OCI-LY7 (cell line): ENCODE results near the gene TRIP12. TPM values are rescaled to one million over a fixed set of nuclear protein-coding genes. Genes with fewer than 3 reads are reported as not detected.
A peak's percentile ranks its signal among the peaks of the same experiment; 100 is the strongest.

ENCODE experiments used
- BruUV-seq: library from RNA; stranded (reverse); fragments of 400-500 nt; replicated peaks from 2 replicates; lab custom pipeline; 2021; lab: Mats Ljungman, UMichigan
- CTCF ChIA-PET: fragments of 300-600 bp; sonication (Branson Sonifier 250); formaldehyde crosslinking; loops from one replicate; lab custom pipeline; 2022; ENCODE audit warnings: antibody characterized with exemption; ENCODE audit not compliant: unreplicated experiment; lab: Charles Lee
- POLR2A ChIA-PET: fragments of 300-600 bp; sonication (Branson Sonifier 250); formaldehyde crosslinking; loops from one replicate; lab custom pipeline; 2022; ENCODE audit warnings: antibody characterized with exemption; lab: Charles Lee
- DNase-seq: peaks from one replicate; pipeline ENCODE4 v3.0.0-alpha.2; 2015; ENCODE audit warnings: low spot score
- H2AFZ ChIP-seq: fragments of 200-600 bp; sonication (generic), shearing (Covaris generic); 2 replicates; pipeline ENCODE4 v1.6.1; 2014; ENCODE audit warnings: mild to moderate bottlenecking, antibody characterized with exemption, low read length, moderate library complexity
- H3K27ac ChIP-seq: fragments of 200-600 bp; sonication (generic); 2 replicates; pipeline ENCODE4 v1.5.1; 2014; ENCODE audit warnings: mixed run types, low read depth, mild to moderate bottlenecking, moderate library complexity, low read length, inconsistent platforms; ENCODE audit not compliant: poor library complexity, severe bottlenecking
- H3K36me3 ChIP-seq: fragments of 200-600 bp; sonication (generic); 2 replicates; pipeline ENCODE4 v1.6.1; 2014; ENCODE audit warnings: mild to moderate bottlenecking, antibody characterized with exemption, low read length, moderate library complexity, mixed read lengths; ENCODE audit not compliant: insufficient read depth
- H3K4me1 ChIP-seq: fragments of 200-600 bp; sonication (generic); 2 replicates; pipeline ENCODE4 v1.5.1; 2014; ENCODE audit warnings: mild to moderate bottlenecking, low read length; ENCODE audit not compliant: insufficient read depth, poor library complexity, severe bottlenecking
- H3K4me2 ChIP-seq: fragments of 200-600 bp; sonication (generic); 2 replicates; pipeline ENCODE4 v1.6.1; 2014; ENCODE audit warnings: mild to moderate bottlenecking, low read length
- H3K4me3 ChIP-seq: fragments of 200-600 bp; sonication (generic); 2 replicates; pipeline ENCODE4 v1.5.1; 2014; ENCODE audit warnings: mild to moderate bottlenecking, low read depth, low read length; ENCODE audit not compliant: poor library complexity, severe bottlenecking
- H3K79me2 ChIP-seq: fragments of 200-600 bp; sonication (generic); 2 replicates; pipeline ENCODE4 v1.6.1; 2016; ENCODE audit warnings: low read depth, mild to moderate bottlenecking, low read length, moderate library complexity, mixed read lengths; ENCODE audit not compliant: insufficient read depth
- H3K9me2 ChIP-seq: fragments of 200-600 bp; sonication (generic); 2 replicates; pipeline ENCODE4 v1.6.1; 2016; ENCODE audit warnings: mild to moderate bottlenecking, low read length, mixed read lengths; ENCODE audit not compliant: insufficient read depth
- H3K9me3 ChIP-seq: fragments of 200-600 bp; sonication (generic); 2 replicates; pipeline ENCODE4 v1.6.1; 2014; ENCODE audit warnings: mild to moderate bottlenecking, mixed run types, low read length, mixed read lengths
- H4K20me1 ChIP-seq: fragments of 200-600 bp; sonication (generic); 2 replicates; pipeline ENCODE4 v1.6.1; 2014; ENCODE audit warnings: mild to moderate bottlenecking, antibody characterized with exemption, low read length, moderate library complexity, mixed read lengths; ENCODE audit not compliant: insufficient read depth
- EZH2phosphoT487 ChIP-seq: fragments of 200-600 bp; sonication (generic); IDR thresholded peaks from 2 replicates; pipeline ENCODE4 v1.6.1; 2018; ENCODE audit warnings: low read depth, borderline replicate concordance, mild to moderate bottlenecking, mixed run types, antibody characterized with exemption, low read length, moderate library complexity, mixed read lengths
- intact Hi-C: fragments of 100-400 bp; cut with micrococcal nuclease; formaldehyde crosslinking; loops from one replicate; pipeline ENCODE4 v1.10.0; 2022; ENCODE audit not compliant: unreplicated experiment
- total RNA-seq, 2 experiments: library from RNA; depleted of rRNA in 1 of 2; stranded (reverse); fragments of >200 nt in 1 of 2; shearing (Covaris generic) in 1 of 2; gene quantifications; 2 replicates each; pipeline ENCODE4 v1.2.3, GENCODE V29; 2014 to 2022
- TF ChIP-seq, protein P1 (sequence below): fragments of 200-600 bp; sonication (generic); conservative IDR thresholded peaks from 2 replicates; pipeline ENCODE4 v1.5.1; 2014; ENCODE audit warnings: mild to moderate bottlenecking, antibody characterized with exemption, low read length, moderate library complexity, mixed read lengths

Gene TRIP12
- total RNA-seq, 2 experiments from 2014 or later: 80.0 to 185 TPM

DNA sequence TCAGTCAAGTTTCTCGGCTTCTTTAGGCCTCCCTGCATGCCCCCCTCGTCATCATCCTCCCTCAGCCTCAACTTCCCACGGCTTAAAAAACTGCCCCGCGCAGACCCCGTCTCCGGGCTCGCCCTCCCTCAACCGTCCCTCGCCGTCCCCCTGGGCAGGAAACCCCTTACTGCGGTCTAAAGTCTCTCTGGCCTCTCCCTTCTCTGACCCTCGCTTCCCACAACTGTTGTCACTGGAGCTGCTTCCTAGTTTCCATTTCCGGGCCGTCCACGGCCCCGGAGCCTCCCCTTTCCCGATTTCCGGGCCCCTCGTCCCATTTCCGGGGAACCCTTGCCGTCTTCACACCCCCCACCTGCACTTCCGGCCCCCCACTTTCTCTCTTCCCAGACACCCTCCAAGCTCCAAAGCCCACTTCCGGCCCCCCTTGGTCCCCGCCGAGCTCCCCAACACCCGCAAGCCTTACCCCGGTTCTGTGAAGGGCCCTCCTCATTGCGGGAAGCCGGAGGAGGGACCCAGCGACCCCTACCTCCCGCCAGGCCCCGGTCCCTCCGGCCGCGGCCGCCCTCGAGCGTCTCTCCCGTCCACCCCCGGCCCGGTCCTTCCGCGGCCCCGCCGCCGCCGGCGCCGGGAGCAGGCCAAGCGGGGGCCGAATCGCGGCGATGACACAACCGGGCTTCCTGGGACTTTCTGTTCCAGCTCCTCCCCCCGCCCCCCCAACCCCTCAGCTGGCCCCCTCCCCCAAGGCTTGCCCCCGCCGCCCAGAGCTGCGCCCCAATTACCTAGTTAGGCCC lies 513 bp downstream of the TRIP12 start:
- ChIA-PET CTCF (interaction anchor here (0.6 kb wide), 1 partner anchor 26 kb away, joined by 4 read pairs; no protein-coding TSS in a partner anchor), POLR2A (interaction anchor here (0.6 to 2.3 kb wide), 7 partner anchors 8 to 849 kb away, joined by 3 to 10 read pairs (median 6); no protein-coding TSS in a partner anchor)
- Histone ChIP-seq H3K27ac (peak overlapping the region; percentile 85), H2AFZ (peak overlapping the region; percentile 57; the same call in 1 of the 2 replicates), H3K9me2 (no peaks in the 10 kb centered on the region), H3K4me2 (peak overlapping the region; percentile 100), H3K36me3 (peaks cover 22% of the 10 kb centered on the region), H3K79me2 (peaks cover 53% of the 10 kb centered on the region), H3K4me3 (peak overlapping the region; percentile 95), H4K20me1 (peaks cover 22% of the 10 kb centered on the region; the same call in 1 of the 2 replicates), H3K4me1 (peaks cover 19% of the 10 kb centered on the region), H3K9me3 (no peaks in the 10 kb centered on the region)
- intact Hi-C loops: no loop called here
- no peak for TF ChIP-seq EZH2phosphoT487
- TF ChIP-seq, protein P1, sequence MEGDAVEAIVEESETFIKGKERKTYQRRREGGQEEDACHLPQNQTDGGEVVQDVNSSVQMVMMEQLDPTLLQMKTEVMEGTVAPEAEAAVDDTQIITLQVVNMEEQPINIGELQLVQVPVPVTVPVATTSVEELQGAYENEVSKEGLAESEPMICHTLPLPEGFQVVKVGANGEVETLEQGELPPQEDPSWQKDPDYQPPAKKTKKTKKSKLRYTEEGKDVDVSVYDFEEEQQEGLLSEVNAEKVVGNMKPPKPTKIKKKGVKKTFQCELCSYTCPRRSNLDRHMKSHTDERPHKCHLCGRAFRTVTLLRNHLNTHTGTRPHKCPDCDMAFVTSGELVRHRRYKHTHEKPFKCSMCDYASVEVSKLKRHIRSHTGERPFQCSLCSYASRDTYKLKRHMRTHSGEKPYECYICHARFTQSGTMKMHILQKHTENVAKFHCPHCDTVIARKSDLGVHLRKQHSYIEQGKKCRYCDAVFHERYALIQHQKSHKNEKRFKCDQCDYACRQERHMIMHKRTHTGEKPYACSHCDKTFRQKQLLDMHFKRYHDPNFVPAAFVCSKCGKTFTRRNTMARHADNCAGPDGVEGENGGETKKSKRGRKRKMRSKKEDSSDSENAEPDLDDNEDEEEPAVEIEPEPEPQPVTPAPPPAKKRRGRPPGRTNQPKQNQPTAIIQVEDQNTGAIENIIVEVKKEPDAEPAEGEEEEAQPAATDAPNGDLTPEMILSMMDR: no peak
- BruUV-seq: no TSS peak
- DNase-seq: peak; percentile 31

DNA sequence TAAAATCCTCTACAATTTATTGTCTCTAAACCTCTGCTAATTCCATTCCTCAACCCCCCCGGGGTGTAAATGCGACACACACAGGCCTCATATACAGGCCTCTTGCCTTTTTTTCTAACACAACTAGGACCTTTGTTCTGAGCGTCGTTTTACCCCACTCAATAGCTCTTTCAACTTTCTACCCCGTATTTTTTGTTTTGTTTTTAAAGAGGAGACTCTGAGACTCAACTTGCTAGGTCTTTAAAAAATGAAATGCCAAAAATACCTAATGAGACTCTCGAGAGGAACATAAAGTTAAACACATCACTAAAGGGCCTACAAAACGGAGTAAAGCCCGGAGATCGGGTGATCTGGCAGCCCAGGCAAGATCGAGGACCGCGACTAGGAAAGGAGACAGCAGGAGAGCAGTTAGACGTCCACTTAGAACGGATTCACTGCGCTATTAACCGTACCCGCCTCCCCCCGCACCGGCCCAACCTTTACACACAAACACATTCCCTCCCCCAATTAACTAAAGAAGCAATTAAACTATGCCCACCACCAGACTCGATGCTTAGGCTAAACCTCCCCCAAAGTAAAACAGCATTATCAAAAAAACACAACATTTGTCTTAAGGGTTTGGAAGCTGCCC lies 1.7 kb downstream of the TRIP12 start:
- peaks cover 23% of the 10 kb centered on the region for H3K36me3 ChIP-seq
- H3K4me1 ChIP-seq: peaks cover 19% of the 10 kb centered on the region
- DNase-seq: peak; percentile 23
- TF ChIP-seq, protein P1: no peak
- TF ChIP-seq EZH2phosphoT487: no peak
- no peak overlapping the region for H2AFZ ChIP-seq
- peak overlapping the region; percentile 85 for H3K27ac ChIP-seq
- H4K20me1 ChIP-seq: peaks cover 23% of the 10 kb centered on the region; the same call in 1 of the 2 replicates
- H3K79me2 ChIP-seq: peaks cover 65% of the 10 kb centered on the region
- TSS peak; percentile 38 for BruUV-seq
- H3K4me3 ChIP-seq: peak overlapping the region; percentile 95
- H3K4me2 ChIP-seq: peak overlapping the region; percentile 100
- POLR2A ChIA-PET: interaction anchor here (0.8 kb wide), 1 partner anchor 17 kb away, joined by 4 read pairs; no protein-coding TSS in a partner anchor
- H3K9me3 ChIP-seq: no peaks in the 10 kb centered on the region
- intact Hi-C loops: no loop called here
- CTCF ChIA-PET: no interaction called here
- no peaks in the 10 kb centered on the region for H3K9me2 ChIP-seq
